DND-41 (cell line): ENCODE results near the gene UBL4B.

Experiments
- CTCF ChIP-seq: IDR thresholded peaks from 2 replicates; pipeline ENCODE4 v1.5.1; 2012; ENCODE audit warnings: borderline replicate concordance, low read length, moderate library complexity, mild to moderate bottlenecking; ENCODE audit not compliant: poor library complexity, severe bottlenecking; ENCODE audit errors: extremely low read depth
- EZH2 ChIP-seq: IDR thresholded peaks from 3 replicates; pipeline ENCODE4 v1.6.1; 2012; ENCODE audit warnings: borderline replicate concordance, low read depth, mild to moderate bottlenecking, moderate library complexity, low read length, inconsistent platforms; ENCODE audit not compliant: severe bottlenecking

GRCh38 chr1:110132682-110133081 is 20.4 kb downstream of the UBL4B start:
- no peak for TF ChIP-seq EZH2
- no peak for TF ChIP-seq CTCF
